Activated T-cell treated with anti-CD3 and anti-CD28 coated beads for 1 hour (primary cell): ENCODE results near the gene MTNR1B.

Experiments
- DNase-seq: peaks from one replicate; pipeline ENCODE4 v3.0.0-alpha.2; 2020; ENCODE audit warnings: low read depth

Gene MTNR1B

DNA sequence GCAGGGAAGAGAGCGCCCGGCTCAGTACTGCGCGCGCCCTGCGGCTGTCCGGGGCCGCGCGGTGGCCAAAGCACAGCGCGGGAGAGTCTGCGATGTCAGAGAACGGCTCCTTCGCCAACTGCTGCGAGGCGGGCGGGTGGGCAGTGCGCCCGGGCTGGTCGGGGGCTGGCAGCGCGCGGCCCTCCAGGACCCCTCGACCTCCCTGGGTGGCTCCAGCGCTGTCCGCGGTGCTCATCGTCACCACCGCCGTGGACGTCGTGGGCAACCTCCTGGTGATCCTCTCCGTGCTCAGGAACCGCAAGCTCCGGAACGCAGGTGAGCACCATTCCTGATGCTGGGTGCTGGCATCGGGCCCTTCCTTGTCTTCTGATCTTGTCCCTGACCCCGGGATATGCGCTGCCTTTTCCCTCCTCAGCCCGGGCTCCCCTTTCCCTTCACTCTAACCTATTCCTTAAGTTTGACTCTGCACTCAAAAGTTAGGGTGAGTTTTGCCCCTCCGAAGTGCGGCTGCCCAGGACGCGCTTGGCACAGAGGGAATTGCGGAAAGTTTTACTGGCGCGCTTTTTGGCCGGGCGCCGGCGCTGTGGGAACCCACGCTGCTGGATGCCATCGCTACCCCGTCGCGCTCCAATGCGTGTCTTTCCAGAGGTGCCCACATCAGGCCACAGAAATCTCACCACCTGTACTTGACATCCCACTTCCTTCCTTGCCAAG is at the start of gene MTNR1B:
Gene MTNR1B (plus strand): TSS at position 18 of the 714 bp plus-strand sequence. CDS start 75 bp downstream, at position 93.
- DNase-seq, result no peak

- DNase-seq, result no peak
These were observed 49.1 kb upstream of the MTNR1B start for GRCh38 chr11:92920331-92920730.

DNA sequence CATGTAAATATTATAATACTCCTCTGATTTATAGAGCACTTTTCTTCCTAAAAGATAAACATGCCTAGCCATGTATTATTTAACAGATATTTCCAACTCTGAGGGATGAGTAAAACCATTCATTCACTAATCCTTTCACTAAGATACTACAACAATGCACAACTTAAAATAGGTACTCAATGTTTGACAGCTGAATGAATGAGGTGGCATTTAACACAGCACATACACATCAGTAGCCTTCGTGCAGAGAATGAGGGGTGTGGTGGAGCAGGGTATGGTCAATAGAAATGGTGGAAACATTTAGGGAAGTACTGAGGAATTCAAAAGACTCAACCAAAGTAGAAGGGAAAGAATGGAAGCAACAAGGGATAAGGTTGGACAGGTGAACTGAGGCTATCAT is 46.7 kb upstream of the MTNR1B start:
- DNase-seq, result no peak

DNA sequence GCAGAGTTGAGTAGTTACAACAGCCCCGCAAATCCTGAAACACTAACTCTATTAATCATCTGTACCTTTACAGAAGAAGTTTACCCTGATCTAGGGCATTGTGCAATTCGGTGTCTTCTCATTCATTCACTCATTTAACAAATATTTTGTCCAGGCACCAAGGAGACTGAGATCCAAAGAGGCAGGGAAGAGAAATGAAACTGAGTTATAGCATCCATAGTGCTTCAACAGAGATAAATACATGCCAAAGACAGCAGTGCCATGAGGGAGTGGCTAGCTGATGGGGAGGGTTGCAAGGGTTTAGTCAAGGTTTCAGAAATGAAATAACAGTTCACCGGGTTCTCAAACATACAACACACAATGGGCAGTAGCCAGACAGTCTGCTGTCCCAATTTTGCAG is 40.2 kb upstream of the MTNR1B start:
- no peak for DNase-seq

- no peak for DNase-seq
These were observed 39.8 kb upstream of the MTNR1B start for GRCh38 chr11:92929653-92930052.

GRCh38 chr11:92931746-92932422 is 37.6 kb upstream of the MTNR1B start:
- no peak for DNase-seq

DNA sequence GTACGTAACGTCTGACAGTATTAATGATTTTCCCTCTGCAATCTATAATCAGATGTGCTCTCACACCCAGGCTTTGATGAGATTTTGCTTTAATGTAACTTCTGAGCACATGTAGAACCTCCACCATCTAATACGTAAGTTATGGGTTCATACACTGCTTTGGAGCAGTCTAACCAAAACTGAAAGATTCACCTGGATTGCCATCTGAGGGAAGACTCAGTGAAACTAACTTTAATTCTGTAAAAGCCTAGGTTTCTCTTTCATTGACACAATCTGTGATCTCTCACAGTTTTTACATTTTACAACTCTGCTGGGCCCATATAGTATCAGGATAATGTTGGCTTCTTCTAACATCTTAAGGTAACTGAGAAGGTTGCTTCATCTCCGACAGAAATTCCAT is 30.1 kb upstream of the MTNR1B start:
- DNase-seq, result no peak

GRCh38 chr11:92941676-92942571 is 27.5 kb upstream of the MTNR1B start:
- DNase-seq, result no peak

- DNase-seq, result no peak
These were observed 22.7 kb upstream of the MTNR1B start for GRCh38 chr11:92946707-92947106.

DNA sequence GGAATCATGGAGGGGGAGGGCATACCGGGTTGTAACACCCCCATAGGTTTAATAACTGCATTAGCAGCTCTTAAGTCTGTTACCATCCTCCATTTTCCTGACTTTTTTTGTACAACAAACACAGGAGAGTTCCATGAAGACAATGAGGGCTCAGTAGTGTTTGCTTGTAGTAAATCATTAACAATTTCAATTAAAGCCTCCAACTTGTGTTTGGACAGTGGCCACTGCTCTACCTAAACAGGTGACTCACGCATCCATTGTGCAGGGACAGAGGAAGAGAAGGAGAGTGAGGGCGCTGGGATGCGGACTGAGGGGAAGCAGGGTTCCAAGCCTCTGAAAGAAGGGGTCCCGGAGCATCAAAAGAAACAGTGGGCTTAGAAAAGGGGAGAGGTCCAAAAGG is 21.3 kb upstream of the MTNR1B start:
- no peak for DNase-seq

DNA sequence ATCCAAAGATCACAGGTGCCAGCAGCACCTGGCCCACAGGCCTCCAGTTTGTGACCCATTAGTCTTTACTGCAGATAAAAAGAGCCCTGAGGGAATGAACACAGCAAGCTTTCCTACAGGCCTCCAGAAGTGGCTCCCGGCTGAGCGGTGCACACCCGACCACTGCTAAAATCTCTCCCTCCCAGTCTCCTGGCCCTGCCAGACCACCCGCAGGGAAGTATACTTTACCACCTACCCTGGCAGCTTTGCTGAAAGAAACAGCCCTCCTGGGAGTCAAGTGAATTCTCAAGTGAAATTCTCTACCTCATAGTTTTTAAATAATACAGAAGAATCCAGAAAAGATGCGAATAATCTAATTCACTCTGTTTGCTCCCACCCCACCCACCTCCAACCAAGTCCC is 15.4 kb upstream of the MTNR1B start:
- no peak for DNase-seq

GRCh38 chr11:92955860-92956259 is 13.6 kb upstream of the MTNR1B start:
- no peak for DNase-seq

DNA sequence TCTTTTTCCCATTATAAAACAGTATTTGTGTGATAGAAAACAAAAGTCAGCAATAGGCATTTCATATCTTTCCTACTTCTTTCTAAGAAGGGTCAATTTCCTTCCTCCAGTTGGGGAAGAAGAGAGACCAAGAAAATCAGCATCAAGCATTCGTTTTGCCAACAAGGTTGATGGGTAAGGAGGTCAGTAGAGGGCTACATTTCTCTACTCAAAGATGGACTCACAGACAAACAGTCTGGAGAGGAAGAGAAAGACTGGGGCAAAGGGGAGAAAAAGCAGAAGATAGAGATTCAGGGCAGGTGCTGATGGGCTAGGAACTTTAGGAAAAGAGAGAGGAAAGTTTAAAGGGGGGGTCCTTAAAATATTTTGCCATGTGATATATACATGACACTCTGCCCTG is 8.6 kb upstream of the MTNR1B start:
- DNase-seq, result no peak

GRCh38 chr11:92962446-92962845 is 7.0 kb upstream of the MTNR1B start:
- DNase-seq, result no peak

GRCh38 chr11:92964471-92964870 is 5.0 kb upstream of the MTNR1B start:
- DNase-seq, result no peak

DNA sequence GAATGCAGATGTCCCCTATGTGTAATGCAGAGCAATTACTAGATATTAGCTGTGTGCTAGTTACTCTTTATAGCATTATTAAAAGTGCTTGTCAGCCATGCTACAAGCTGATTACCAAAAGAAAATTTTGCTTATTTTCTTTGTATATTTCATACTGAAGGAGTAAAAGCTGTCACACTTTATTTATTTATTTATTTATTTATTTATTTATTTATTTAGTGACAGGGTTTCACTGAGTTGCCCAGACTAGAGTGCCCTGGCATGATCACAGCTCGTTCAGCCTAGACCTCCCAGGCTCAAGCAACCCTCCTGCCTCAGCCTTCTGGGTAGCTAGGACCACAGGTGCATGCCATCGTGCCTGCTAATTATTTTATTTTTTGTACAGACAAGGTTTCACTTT is 4.3 kb upstream of the MTNR1B start:
- no peak for DNase-seq

- DNase-seq, result no peak
These were observed 2.3 kb upstream of the MTNR1B start for GRCh38 chr11:92967178-92967577.

- no peak for DNase-seq
These were observed 1.6 kb upstream of the MTNR1B start for GRCh38 chr11:92967867-92968266.

- DNase-seq, result no peak
These were observed 188 bp upstream of the MTNR1B start for GRCh38 chr11:92969293-92969633.

GRCh38 chr11:92972248-92972647 is 2.8 kb downstream of the MTNR1B start:
- DNase-seq, result no peak

GRCh38 chr11:92975285-92975684 is 5.8 kb downstream of the MTNR1B start:
- DNase-seq, result no peak

- DNase-seq, result no peak
These were observed 7.2 kb downstream of the MTNR1B start for GRCh38 chr11:92976681-92977080.

DNA sequence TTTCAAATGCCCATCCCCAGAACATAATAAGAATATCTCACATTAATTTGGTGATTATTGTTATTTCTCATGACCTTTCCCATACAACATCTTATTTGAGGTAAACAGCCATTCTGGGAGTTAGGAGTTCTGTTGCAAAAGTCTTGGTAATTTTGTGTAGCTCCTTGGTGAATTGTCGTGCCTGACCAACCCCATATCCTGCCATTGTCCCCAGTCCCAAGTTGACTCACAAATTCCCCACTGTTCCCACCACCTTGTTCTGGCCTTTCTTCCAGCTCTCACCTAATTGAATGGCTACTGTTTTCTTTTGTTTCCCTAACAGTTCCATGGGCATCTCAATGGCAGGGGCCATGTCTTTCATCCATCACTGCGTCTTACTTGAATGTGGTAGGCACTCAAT is 8.0 kb downstream of the MTNR1B start:
- DNase-seq, result no peak
